Muscle of leg (tissue), 11 donors: ENCODE results near the gene ZCCHC24. TPM values are rescaled to one million over a fixed set of nuclear protein-coding genes. Genes with fewer than 3 reads are reported as not detected.

Source experiments
- DNase-seq: peaks from one replicate; pipeline ENCODE4 v3.0.0; 2013
- H3K27ac ChIP-seq: one replicate; pipeline ENCODE4 v1.5.1; 2013; ENCODE audit warnings: mild to moderate bottlenecking, low read length, control low read depth
- H3K27me3 ChIP-seq: one replicate; pipeline ENCODE4 v1.6.1; 2013; ENCODE audit warnings: low read length; ENCODE audit not compliant: control insufficient read depth, insufficient read depth
- H3K36me3 ChIP-seq: one replicate; pipeline ENCODE4 v1.6.1; 2013; ENCODE audit warnings: low read length; ENCODE audit not compliant: control insufficient read depth, insufficient read depth
- H3K4me1 ChIP-seq: one replicate; pipeline ENCODE4 v1.6.1; 2013; ENCODE audit warnings: low read length; ENCODE audit not compliant: control insufficient read depth, insufficient read depth
- H3K4me3 ChIP-seq: one replicate; pipeline ENCODE4 v1.5.1; 2013; ENCODE audit warnings: low read length, control low read depth
- H3K9me3 ChIP-seq: replicated peaks from 2 replicates; pipeline ENCODE4 v1.6.1; 2013; ENCODE audit warnings: low read depth, low read length; ENCODE audit not compliant: control insufficient read depth
- WGBS: methylation state at CpG from one replicate; pipeline ENCODE4 v1.1.5; 2013; ENCODE audit warnings: missing lambda C conversion rate; ENCODE audit not compliant: insufficient coverage; 5-methylcytosine and 5-hydroxymethylcytosine counted together
- polyA plus RNA-seq, 8 donors: library from polyadenylated mRNA; unstranded; fragments of 120-200 nt; gene quantifications; one replicate each; pipeline versions ENCODE4 v1.2.1 to v1.2.3, GENCODE V29; 2013; ENCODE audit warnings: inconsistent platforms in 1 of 8, low replicate concordance in 1 of 8; ENCODE audit not compliant: insufficient read length in 8 of 8, insufficient read depth in 1 of 8
- total RNA-seq: library from RNA; stranded (reverse); fragments of 120-200 nt; gene quantifications from one replicate; pipeline ENCODE4 v1.2.4, GENCODE V29; 2013

Gene ZCCHC24
- total and polyA plus RNA-seq, 9 donors: 25.0 to 65.5 (median 54.7) TPM

DNA sequence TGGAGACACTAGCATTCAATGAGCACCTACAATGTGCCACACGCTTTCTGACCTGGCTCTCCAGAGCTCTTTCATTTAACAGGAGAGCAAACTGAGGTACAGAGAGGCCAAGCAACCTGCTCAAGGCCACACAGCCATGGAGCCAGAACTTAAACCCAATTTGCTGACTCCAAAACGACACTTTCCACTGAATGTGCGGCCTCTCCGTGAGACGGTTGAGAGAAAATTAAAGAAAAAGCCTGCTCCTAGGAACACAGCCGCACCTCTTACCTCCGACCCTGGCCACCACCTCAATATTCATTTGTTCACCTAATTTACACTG is 42.8 kb downstream of the ZCCHC24 start:
- Histone ChIP-seq H3K27me3 (no peaks in the 10 kb centered on the region), H3K4me3 (no peak overlapping the region), H3K9me3 (no peaks in the 10 kb centered on the region), H3K36me3 (peaks cover 10% of the 10 kb centered on the region), H3K4me1 (no peaks in the 10 kb centered on the region), H3K27ac (peak overlapping the region; percentile 81)
- DNase-seq: no peak
- 92% methylated on average over 3 of the region's 7 CpGs for WGBS

DNA sequence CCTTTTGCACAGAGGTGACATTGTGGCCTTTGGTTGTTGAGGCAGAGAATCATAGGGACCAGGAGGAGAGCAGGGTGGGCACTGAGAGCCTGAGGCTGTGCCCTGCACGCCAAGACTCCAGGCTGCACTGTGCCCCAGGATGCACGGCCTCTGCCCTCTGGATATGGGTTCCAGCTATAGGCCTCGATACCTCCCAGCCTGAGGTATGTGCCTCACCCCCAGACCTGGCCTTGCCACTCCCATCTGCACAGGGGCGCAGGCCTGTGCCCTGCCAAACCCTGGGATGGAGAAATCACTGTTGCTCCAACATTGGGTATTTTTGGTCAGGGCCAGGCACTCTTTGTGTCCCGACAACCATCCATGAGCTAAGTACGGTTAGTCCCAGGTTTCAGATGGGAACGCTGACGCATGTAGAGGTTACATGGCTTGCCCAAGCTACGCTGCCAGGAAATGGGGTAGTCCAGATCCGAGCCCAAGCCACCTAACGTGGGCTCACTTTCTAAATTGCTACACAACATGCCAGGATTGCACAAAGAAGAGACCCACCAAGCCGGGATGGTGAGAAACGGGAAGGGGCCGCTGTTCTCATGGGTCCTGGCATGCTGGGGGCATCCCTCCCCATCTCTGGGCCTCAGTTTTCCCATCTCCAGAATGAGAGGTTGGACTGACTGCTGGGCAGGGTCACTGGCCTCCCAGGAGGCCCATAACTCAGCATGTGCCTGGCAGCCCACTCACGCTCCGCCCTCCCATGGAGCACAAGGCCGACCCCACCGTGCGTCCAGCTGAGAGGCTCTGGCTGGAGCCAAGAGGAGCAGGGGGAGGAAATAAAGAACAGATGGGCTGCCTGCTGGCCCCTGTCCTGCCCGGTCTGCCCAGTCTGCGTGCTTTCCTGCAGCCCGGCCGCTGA is 44.2 kb downstream of the ZCCHC24 start:
- Histone ChIP-seq H3K4me1 (peaks cover 5% of the 10 kb centered on the region), H3K36me3 (peaks cover 8% of the 10 kb centered on the region), H3K9me3 (no peaks in the 10 kb centered on the region), H3K4me3 (no peak overlapping the region), H3K27ac (peak overlapping the region; percentile 95), H3K27me3 (no peaks in the 10 kb centered on the region)
- WGBS: 41% methylated on average over 20 of the region's 23 CpGs
- DNase-seq: peak; percentile 90

GRCh38 chr10:79400146-79401004 is 45.0 kb downstream of the ZCCHC24 start:
- H3K27me3 ChIP-seq: no peaks in the 10 kb centered on the region
- H3K4me1 ChIP-seq: peaks cover 7% of the 10 kb centered on the region
- H3K27ac ChIP-seq: peak overlapping the region; percentile 95
- no peak for DNase-seq
- 26% methylated on average over 4 of the region's 11 CpGs for WGBS
- H3K36me3 ChIP-seq: peaks cover 9% of the 10 kb centered on the region
- H3K9me3 ChIP-seq: no peaks in the 10 kb centered on the region
- no peak overlapping the region for H3K4me3 ChIP-seq

DNA sequence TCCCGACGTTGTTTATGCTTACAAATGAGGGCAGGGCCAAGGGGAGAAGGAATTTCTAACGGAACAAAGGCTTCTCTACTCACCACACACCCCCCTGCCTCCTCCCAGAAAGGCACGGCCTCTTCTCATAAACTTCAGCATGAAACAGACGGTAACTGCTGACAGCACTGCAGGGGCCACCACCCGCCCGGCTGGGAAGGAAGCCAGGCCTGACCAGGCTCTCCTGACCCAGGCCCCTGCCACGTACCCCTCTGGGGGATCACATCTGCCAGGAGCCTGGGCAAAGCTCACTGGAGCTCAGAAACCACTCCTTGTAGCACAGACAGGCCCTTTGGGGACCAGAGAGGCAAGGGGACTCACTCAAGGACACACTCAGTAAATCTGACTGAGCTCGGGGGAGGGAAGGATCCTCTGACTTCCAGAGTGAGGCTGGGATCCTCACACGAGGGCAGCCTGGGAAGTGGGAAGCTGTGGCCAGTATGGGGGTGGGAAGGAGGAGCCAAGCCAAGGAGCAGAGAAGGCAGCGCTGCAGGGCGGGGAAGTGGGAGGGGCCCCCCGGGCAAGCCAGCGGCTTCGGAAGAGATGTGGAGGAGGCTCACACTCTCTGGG is 46.1 kb downstream of the ZCCHC24 start:
- Histone ChIP-seq H3K4me1 (peaks cover 7% of the 10 kb centered on the region), H3K27me3 (no peaks in the 10 kb centered on the region), H3K36me3 (peaks cover 12% of the 10 kb centered on the region), H3K4me3 (no peak overlapping the region), H3K9me3 (no peaks in the 10 kb centered on the region), H3K27ac (peak overlapping the region; percentile 95)
- DNase-seq: peak; percentile 95
- WGBS: 2% methylated on average over 12 of the region's 15 CpGs

DNA sequence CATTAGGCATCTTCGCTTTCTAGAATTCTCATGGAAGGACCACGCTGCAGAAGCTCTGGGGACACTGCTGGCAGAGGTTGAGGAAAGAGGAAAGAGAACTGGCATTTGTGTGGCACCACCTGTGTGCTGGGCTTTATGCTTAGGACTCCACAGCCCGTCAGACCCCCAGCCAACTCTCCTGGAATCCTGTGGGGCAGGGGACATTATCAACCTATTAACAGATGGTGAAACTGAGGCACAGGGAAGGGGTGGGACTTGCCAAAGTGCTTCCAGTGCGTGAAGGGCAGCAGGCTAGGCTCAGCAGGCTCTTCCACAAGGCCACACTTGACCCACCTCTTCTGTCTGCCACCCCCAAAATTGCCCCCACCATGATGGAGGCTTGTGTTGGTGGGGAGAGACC is 46.8 kb downstream of the ZCCHC24 start:
- DNase-seq: no peak
- Histone ChIP-seq H3K36me3 (peaks cover 19% of the 10 kb centered on the region), H3K9me3 (no peaks in the 10 kb centered on the region), H3K27me3 (no peaks in the 10 kb centered on the region), H3K4me3 (no peak overlapping the region), H3K27ac (peak overlapping the region; percentile 95), H3K4me1 (peaks cover 7% of the 10 kb centered on the region)
- WGBS: 81% methylated on average over 2 of the region's 4 CpGs

GRCh38 chr10:79397575-79398303 is 47.7 kb downstream of the ZCCHC24 start:
- H3K27me3 ChIP-seq: no peaks in the 10 kb centered on the region
- no peaks in the 10 kb centered on the region for H3K9me3 ChIP-seq
- H3K4me3 ChIP-seq: no peak overlapping the region
- H3K27ac ChIP-seq: peak overlapping the region; percentile 95
- DNase-seq: peak; percentile 85
- peaks cover 7% of the 10 kb centered on the region for H3K4me1 ChIP-seq
- peaks cover 26% of the 10 kb centered on the region for H3K36me3 ChIP-seq
- 14% methylated on average over 14 of the region's 17 CpGs for WGBS

- no peaks in the 10 kb centered on the region for H3K27me3 ChIP-seq
- H3K4me1 ChIP-seq: peaks cover 7% of the 10 kb centered on the region
- no peak overlapping the region for H3K4me3 ChIP-seq
These were observed 48.4 kb downstream of the ZCCHC24 start for GRCh38 chr10:79397051-79397450.

DNA sequence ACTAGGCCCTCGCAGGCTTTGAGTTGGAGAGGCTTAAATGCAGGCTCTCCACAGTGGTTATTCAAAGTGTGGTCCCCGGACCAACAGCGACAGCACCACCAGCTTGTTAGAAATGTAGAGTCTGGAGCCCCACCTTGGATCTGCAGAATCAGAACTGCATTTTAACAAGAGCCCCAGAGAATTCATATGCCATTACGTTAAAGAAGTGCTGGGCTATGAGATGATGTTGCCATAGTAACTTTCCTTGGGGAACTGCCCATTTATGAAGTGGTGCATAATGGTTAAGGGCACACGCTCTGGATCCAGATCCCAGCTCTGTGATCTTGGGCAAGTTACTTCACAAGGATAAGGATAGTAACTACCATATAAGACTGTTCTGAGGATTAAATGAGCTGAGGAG is 48.9 kb downstream of the ZCCHC24 start:
- Histone ChIP-seq H3K9me3 (no peaks in the 10 kb centered on the region), H3K4me1 (peaks cover 7% of the 10 kb centered on the region), H3K36me3 (peaks cover 30% of the 10 kb centered on the region), H3K27ac (peak overlapping the region; percentile 85), H3K27me3 (no peaks in the 10 kb centered on the region), H3K4me3 (no peak overlapping the region)
- no peak for DNase-seq
- WGBS: 50% methylated on average over 1 of the region's 5 CpGs

More at GRCh38 chr10:79397051-79397450, 48.4 kb downstream of the ZCCHC24 start:
- Histone ChIP-seq H3K36me3 (peaks cover 26% of the 10 kb centered on the region), H3K27ac (peak overlapping the region; percentile 95), H3K9me3 (no peaks in the 10 kb centered on the region)
- 64% methylated on average over 3 of the region's 6 CpGs for WGBS
- DNase-seq: peak; percentile 74

- no peak for DNase-seq
- H3K36me3 ChIP-seq: peaks cover 47% of the 10 kb centered on the region
- H3K9me3 ChIP-seq: no peaks in the 10 kb centered on the region
- H3K4me3 ChIP-seq: no peak overlapping the region
- H3K27me3 ChIP-seq: no peaks in the 10 kb centered on the region
- H3K27ac ChIP-seq: no peak overlapping the region
- H3K4me1 ChIP-seq: peaks cover 13% of the 10 kb centered on the region
- 75% methylated on average over 4 of the region's 5 CpGs for WGBS
These were observed 50.8 kb downstream of the ZCCHC24 start for GRCh38 chr10:79394664-79395063.
